Measurements from ENCODE around the gene KASH5.
"Not testable (repeated sequence)": the region's sequence is repeated elsewhere in the genome, so short reads cannot be mapped to it uniquely, and the experiment has no call there.

The KASH5 gene

GRCh38 chr19:49362048-49362928 is 25.8 kb upstream of the KASH5 start, which contains the start of gene TEAD2:
Gene TEAD2, minus strand, starts transcription at chr19:49362416. Its CDS starts 2,341 bp downstream, at chr19:49360075.
- no peak for DNase-seq (ENCODE audit: low read depth)

- DNase-seq (ENCODE audit: low read depth) = no peak
Measured at GRCh38 chr19:49362929-49363267, 25.2 kb upstream of the KASH5 start.

- peak; percentile 18 for DNase-seq (ENCODE audit: low read depth)
Measured at GRCh38 chr19:49363268-49364082, 24.6 kb upstream of the KASH5 start, which contains the start of gene DKKL1. Gene DKKL1, plus strand, starts transcription at chr19:49363877. Its CDS starts 122 bp downstream, at chr19:49363999.

- no peak for DNase-seq (ENCODE audit: low read depth)
Measured at GRCh38 chr19:49364083-49364737, 23.8 kb upstream of the KASH5 start.

- no peak for DNase-seq (ENCODE audit: low read depth)
Measured at GRCh38 chr19:49366110-49366509, 21.9 kb upstream of the KASH5 start.

GRCh38 chr19:49368711-49369358 is 19.2 kb upstream of the KASH5 start:
- no peak for DNase-seq (ENCODE audit: low read depth)

- no peak for DNase-seq (ENCODE audit: low read depth)
Measured at GRCh38 chr19:49371184-49371583, 16.9 kb upstream of the KASH5 start.

GRCh38 chr19:49373174-49373573 is 14.9 kb upstream of the KASH5 start:
- not testable (repeated sequence) for DNase-seq (ENCODE audit: low read depth)

- no peak for DNase-seq (ENCODE audit: low read depth)
Measured at GRCh38 chr19:49374665-49375434, 13.2 kb upstream of the KASH5 start.

- DNase-seq (ENCODE audit: low read depth) = no peak
Measured at GRCh38 chr19:49378512-49378911, 9.5 kb upstream of the KASH5 start.

- DNase-seq (ENCODE audit: low read depth) = no peak
Measured at GRCh38 chr19:49380391-49380790, 7.7 kb upstream of the KASH5 start.

GRCh38 chr19:49382639-49383038 is 5.4 kb upstream of the KASH5 start:
- DNase-seq (ENCODE audit: low read depth) = no peak

- DNase-seq (ENCODE audit: low read depth) = no peak
Measured at GRCh38 chr19:49383599-49383998, 4.5 kb upstream of the KASH5 start.

- DNase-seq (ENCODE audit: low read depth) = no peak
Measured at GRCh38 chr19:49389406-49389805, 1.4 kb downstream of the KASH5 start.

- DNase-seq (ENCODE audit: low read depth) = no peak
Measured at GRCh38 chr19:49390131-49390928, 2.3 kb downstream of the KASH5 start.

GRCh38 chr19:49390929-49391359 is 2.9 kb downstream of the KASH5 start:
- no peak for DNase-seq (ENCODE audit: low read depth)

GRCh38 chr19:49391581-49392399 is 3.7 kb downstream of the KASH5 start:
- peak; percentile 67 for DNase-seq (ENCODE audit: low read depth)

GRCh38 chr19:49393881-49394280 is 5.8 kb downstream of the KASH5 start:
- no peak for DNase-seq (ENCODE audit: low read depth)
